Islet precursor cell (in vitro differentiated cells): ENCODE data around the gene CCDC34.
A peak's percentile ranks its signal among the peaks of the same experiment; 100 is the strongest.
"Not testable (repeated sequence)": the region's sequence is repeated elsewhere in the genome, so short reads cannot be mapped to it uniquely, and the experiment has no call there.

ENCODE experiments used
- DNase-seq: peaks from one replicate; pipeline ENCODE4 v3.0.0-alpha.2; 2018

CCDC34 gene

DNA sequence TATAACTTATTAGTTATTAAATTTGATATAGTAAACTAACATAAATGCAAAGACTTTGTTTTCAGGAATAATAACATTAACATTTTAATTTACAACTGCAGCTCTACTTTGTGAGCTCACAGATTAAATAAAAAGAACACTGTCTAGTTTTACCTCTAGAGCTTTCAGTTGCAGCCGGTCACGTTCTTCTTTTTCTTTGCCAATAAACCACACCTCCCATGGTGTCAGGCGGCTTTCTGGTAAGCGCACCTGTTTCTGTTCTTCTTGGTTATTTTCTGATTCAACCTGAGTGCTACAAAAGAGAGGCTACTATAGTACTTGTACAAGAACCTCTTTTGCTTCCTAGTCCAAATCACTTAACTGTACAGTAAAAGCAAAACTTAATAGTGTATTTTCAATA, 5.8 kb downstream of the CCDC34 start:
- no peak for DNase-seq

DNA sequence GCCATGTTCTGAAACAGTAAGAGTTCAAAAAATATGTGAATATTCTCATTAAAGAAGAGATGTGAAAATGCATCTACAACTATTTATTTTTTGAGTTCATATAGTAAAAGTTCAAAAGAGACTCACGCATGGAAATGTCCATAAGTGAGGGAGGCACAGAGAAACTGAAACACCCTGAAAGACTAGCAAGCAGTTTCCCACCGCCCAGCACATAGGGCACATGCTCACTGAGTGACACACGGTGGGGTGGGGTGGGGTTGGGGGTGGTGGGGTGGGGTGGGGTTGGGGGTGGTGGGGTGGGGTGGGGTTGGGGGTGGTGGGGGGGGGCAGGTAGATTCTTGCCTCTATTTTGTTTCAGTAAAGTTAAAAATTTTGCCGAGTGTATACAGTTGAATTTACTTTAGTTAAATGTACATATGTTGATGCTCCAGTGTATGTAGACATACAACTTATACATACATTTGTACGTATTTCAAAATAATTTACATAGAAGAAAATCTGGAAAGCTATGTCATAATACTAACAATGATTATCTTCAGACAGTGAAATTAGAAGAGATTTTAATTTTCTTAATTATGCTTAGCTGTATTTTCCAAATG, 6.3 kb downstream of the CCDC34 start:
- DNase-seq, result no peak

DNA sequence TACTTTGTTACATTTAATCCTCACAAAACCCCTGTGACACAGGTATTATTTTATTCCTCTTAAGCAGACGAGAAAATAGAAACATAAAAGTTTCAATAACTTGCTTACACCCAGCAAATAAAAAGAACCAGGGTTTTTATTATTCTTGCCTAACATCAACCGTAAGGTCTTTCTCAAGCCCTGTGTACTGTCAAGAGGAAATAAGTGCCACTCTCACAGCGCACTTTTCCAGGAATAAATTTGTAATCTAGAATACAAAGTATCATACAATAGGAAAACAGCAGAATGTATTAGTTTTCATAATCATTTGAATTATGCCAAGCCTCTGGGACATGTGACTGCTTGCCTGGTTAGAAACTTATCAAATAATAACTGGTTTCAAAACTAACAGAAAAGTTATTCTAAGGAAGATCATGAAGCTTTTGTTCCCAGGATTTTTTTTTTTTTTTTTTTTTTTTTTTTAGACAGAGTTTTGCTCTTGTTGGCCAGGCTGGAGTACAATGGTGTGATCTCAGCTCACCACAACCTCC, 7.4 kb downstream of the CCDC34 start:
- no peak for DNase-seq

DNA sequence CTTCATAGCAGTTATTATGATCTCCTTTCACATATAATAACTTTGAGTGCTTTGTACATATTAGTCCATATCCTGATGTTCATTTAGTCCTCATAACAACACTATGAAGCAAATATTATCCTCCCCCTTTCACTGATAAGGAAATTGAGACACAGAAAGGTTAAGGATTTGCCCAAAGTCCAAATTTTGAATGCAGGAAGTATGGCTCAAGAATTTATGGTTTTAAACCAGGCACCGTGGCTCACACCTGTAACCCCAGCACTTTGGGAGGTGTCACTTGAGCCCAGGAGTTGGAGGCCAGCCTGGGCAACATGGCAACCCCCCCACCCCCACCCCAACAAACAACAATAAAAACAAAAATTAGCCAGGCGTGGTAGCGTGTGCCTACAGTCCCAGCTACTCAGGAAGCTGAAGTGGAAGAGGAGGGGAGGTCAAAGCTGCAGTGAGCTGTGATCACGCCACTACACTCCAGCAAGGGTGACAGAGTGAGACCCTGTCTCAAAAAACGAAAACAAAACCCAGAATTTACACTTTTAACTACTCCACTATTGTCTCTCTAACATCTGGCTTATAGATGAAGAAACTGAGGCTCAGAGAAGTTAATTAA, 8.6 kb downstream of the CCDC34 start:
- DNase-seq, result no peak

DNA sequence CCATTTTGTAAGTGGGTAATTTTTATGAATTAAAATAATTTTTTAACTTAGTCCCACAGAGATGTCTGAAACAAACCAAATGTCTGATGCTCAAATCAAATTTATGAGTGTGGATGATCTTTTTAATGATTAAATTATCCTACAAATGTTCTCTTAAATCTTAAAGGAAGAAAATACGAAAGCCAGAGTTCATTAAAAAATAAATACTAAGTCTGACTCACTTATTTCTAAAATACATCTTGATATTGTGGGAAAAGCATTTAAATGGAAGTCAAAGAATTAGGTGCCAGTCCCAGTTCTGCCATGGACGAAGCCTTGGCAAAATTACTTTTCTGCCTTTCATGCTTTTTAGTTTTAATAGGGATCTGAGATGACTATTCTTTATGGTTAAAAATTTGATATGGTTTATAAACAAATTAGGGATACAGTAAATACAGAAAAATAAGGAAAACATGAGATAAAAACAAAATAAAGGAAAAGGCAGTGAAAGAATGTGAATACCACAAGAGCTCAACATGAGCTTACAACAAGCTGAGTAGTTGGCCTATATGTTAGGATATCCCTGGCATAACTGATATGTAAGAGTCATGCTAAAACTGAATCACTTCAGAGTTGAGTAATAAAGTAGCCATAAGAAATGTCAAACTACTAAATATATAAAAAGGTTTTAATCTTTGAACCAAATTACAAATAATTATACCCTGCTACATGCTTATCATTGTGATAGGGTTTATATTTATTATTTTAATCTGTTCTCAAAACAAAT, 9.2 kb downstream of the CCDC34 start:
- no peak for DNase-seq

- DNase-seq, result no peak
Observed at GRCh38 chr11:27352781-27353180, 10.2 kb downstream of the CCDC34 start.

- no peak for DNase-seq
Observed at GRCh38 chr11:27350511-27350910, 12.5 kb downstream of the CCDC34 start.

GRCh38 chr11:27349919-27350318, 13.1 kb downstream of the CCDC34 start:
- DNase-seq, result peak; percentile 59

- no peak for DNase-seq
Observed at GRCh38 chr11:27348340-27348873, 14.6 kb downstream of the CCDC34 start.

- no peak for DNase-seq
Observed at GRCh38 chr11:27347359-27348339, 15.4 kb downstream of the CCDC34 start.

DNA sequence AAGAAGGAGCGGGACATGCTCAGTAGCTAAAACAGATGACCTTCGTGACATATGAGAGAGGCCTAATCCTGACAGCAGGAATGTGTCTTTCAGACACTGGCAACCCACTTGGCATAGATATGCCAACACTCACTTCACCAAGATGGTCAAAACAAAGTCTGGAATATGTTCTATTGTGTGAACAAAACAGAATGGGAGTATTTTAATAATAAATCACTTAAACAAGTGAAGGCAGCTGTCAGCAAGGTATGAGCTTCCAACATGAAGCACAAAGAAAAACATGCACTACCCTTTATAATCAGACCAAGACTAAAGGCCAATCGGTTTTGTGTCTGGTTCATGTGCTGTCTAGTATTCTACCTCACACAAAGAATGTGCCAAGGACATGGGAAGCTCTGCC, 23.1 kb downstream of the CCDC34 start:
- no peak for DNase-seq

- not testable (repeated sequence) for DNase-seq
Observed at GRCh38 chr11:27334764-27335163, 28.3 kb downstream of the CCDC34 start.

- DNase-seq, result peak; percentile 55
Observed at GRCh38 chr11:27331981-27332380, 31.0 kb downstream of the CCDC34 start.

- DNase-seq, result no peak
Observed at GRCh38 chr11:27330633-27331270, 32.3 kb downstream of the CCDC34 start.

DNA sequence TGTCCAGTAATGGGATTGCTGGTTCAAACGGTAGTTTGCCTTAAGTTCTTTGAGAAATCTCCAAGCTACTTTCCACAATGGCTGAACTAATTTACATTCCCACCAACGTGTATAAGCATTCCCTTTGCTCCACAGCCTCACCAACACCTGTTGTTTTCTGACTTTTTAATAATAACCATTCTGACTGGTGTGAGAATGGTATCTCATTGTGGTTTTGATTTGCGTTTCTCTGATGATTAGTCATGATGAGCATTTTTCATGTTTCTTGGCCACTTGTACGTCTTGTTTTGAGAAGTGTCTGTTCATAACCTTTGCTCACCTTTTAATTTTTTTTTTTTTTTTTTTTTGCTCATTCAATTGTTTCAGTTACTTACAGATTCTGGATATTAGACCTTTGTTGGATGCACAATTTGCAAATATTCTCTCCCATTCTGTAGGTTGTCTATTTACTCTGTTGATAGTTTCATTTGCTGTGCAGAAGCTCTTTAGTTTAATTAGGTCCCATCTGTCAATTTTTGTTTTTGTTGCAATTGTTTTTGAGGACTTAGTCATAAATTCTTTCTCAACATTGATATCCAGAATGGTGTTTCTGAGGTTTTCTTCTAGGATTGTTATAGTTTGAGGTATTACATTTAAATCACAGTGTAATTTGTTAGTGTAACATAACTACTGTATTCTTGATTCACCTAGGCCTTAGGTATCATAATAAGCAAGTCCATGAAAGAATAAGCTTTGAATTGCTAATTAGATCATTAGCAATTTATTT, 33.0 kb downstream of the CCDC34 start:
- no peak for DNase-seq

DNA sequence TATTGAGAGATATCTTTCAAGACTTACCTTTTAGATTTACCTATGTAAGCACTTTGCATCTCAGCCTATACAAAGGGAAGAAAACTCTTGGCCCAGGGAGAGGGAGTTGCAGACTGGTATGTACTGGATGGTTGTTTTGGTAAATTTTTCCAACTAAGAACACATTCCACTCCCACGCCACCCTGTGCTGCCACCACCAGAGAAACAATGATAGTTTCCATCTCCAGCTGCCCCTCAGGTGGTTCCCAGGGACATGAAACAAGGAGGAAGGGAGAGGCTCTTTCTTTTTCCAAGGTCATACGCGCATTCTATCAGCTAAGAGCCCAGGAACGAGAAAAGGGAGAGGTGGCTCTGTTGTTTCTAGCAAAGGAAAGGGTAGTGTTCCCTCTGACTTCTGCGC, 34.4 kb downstream of the CCDC34 start:
- peak; percentile 65 for DNase-seq

DNA sequence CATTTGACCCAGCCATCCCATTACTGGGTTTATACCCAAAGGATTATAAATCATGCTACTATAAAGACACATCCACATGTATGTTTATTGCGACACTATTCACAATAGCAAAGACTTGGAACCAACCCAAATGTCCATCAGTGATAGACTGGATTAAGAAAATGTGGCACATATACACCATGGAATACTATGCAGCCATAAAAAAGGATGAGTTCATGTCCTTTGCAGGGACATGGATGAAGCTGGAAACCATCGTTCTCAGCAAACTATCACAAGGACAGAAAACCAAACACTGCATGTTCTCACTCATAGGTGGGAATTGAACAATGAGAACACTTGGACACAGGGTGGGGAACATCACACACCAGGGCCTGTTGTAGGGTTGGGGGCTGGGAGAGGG, 36.0 kb downstream of the CCDC34 start:
- not testable (repeated sequence) for DNase-seq

- DNase-seq, result not testable (repeated sequence)
Observed at GRCh38 chr11:27322196-27322595, 40.8 kb downstream of the CCDC34 start.

DNA sequence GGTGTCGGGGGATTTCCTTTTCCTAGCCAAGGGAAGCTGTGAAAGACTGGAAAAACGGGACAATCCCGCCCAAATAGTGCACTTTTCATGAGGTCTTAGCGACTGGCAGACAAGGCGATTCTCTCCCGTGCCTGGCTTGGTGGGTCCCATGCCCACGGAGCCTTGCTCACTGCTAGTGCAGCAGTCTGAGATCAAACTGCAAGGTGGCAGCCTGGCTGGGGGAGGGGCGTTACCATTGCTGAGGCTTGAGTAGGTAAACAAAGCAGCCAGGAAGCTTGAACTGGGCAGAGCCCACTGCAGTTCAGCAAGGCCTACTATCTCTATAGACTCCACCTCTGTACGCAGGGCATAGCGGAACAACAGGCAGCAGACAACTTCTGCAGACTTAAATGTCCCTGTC, 41.7 kb downstream of the CCDC34 start:
- DNase-seq, result not testable (repeated sequence)

DNA sequence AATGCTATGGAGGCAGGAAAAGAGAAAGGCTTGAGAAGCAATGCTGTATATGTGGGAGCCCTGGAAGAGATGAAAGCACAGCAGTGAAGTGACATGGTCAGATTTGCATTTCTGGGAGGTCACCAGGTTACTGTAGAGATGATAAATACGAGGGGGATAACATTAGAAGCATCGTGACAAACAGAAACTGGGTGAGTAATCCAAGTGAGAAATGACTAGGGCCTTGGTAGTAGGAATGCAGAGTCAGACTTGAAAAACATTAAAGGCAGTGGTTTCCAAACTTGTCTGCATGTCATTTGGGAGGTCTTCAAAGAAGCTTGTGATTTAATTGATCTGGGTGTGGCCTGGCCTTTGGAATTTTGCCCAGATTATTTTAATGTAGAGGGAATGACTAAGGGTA, 43.9 kb downstream of the CCDC34 start:
- DNase-seq, result no peak

DNA sequence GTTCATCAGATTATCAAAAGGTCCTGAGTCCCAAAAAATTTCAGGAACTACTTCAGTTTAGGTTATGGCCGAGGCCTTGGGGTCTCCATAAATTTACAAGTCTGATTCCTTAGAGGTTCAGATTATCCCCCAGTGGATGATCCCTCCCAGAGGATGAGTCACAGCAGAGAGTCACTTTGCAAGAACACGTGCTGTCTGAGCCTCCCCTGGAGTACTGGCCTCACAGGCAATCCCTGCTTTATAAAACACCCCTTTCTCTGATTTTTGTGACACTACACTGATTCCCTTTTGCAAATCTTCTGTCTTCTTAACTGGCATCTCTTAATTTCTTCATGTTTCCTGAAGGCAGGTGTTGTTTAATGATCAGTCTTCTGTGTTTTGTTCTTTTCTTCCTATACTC, 45.3 kb downstream of the CCDC34 start:
- DNase-seq, result peak; percentile 69
